Cardiac muscle cell (in vitro differentiated cells and primary cell): Measurements from ENCODE around the gene ZAP70. TPM values are rescaled to one million over a fixed set of nuclear protein-coding genes. Genes with fewer than 3 reads are reported as not detected.

Experiments
- DNase-seq, 2 donors: peaks; one replicate each; pipeline versions ENCODE4 v3.0.0 to v3.0.0-alpha.2; 2010 to 2017; ENCODE audit warnings: low read depth in 1 of 2, low spot score in 1 of 2
- H3K27ac ChIP-seq: fragments of 200-600 bp; sonication (generic); 2 replicates; pipeline ENCODE4 v1.5.1; 2016
- H3K27me3 ChIP-seq: fragments of 200-600 bp; sonication (generic); 2 replicates; pipeline ENCODE4 v1.6.0; 2016; ENCODE audit warnings: control low read depth
- H3K36me3 ChIP-seq: fragments of 200-600 bp; sonication (generic); 2 replicates; pipeline ENCODE4 v1.5.1; 2016; ENCODE audit warnings: control low read depth
- H3K4me1 ChIP-seq: fragments of 200-600 bp; sonication (generic); 2 replicates; pipeline ENCODE4 v1.8.1; 2017; ENCODE audit warnings: low read depth, mild to moderate bottlenecking, mixed run types
- H3K4me3 ChIP-seq: fragments of 200-600 bp; sonication (generic); 2 replicates; pipeline ENCODE4 v1.5.1; 2016; ENCODE audit warnings: mild to moderate bottlenecking
- H3K9me3 ChIP-seq: fragments of 200-600 bp; sonication (generic); 2 replicates; pipeline ENCODE4 v1.5.1; 2017; ENCODE audit warnings: low read depth, mild to moderate bottlenecking, control low read depth
- CTCF ChIP-seq: IDR thresholded peaks from 2 replicates; pipeline ENCODE4 v1.5.1; 2012; ENCODE audit warnings: low read depth, mild to moderate bottlenecking, low read length
- polyA plus RNA-seq: library from polyadenylated mRNA; unstranded; fragments of >200 nt; fragmentation: Nextera tagmentation; extraction: Ambion mirVana; gene quantifications from 2 replicates; pipeline ENCODE4 v1.2.1, GENCODE V29; 2016
- total RNA-seq: library from RNA; depleted of rRNA; stranded (reverse); fragments of >200 nt; gene quantifications from 2 replicates; pipeline ENCODE4 v1.2.3, GENCODE V29; 2016

ZAP70 gene
- total and polyA plus RNA-seq, 2 experiments from 2014 or later, result 3.5 to 7.3 TPM

DNA sequence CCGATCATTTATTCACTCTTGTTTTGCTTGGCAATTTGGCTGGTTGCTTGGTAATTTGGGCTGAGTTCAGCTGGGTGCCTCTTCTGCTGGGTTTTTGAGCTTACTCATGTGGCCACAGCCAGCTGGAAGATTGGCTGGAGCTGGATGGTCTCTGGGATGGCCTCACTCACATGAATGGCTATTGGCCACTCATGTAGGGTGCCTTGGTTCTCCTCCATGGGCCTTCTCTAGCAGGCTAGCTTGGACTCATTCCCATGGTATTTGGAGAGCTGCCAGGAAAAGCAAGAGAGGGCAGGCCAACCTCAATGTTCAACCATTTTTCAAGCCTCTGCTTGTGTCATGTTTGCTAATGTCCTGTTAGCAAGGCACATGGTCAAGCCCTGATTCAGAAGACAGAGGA lies 16.9 kb downstream of the ZAP70 start:
- DNase-seq, result peak in 1 of 2 donors; percentile 25
- no peaks in the 10 kb centered on the region for H3K27me3 ChIP-seq

GRCh38 chr2:97731274-97732020 lies 18.1 kb downstream of the ZAP70 start:
- H3K4me1 ChIP-seq, result peaks cover 13% of the 10 kb centered on the region
- H3K9me3 ChIP-seq, result no peaks in the 10 kb centered on the region
- H3K27me3 ChIP-seq, result no peaks in the 10 kb centered on the region
- no peak overlapping the region for H3K4me3 ChIP-seq
- DNase-seq, result no peak
- TF ChIP-seq CTCF, result no peak
- H3K27ac ChIP-seq, result no peak overlapping the region
- no peaks in the 10 kb centered on the region for H3K36me3 ChIP-seq

More for the DNA sequence above, 16.9 kb downstream of the ZAP70 start:
- H3K4me3 ChIP-seq, result no peak overlapping the region
- H3K4me1 ChIP-seq, result peaks cover 13% of the 10 kb centered on the region
- no peak overlapping the region for H3K27ac ChIP-seq
- H3K36me3 ChIP-seq, result no peaks in the 10 kb centered on the region
- no peak for TF ChIP-seq CTCF
- no peaks in the 10 kb centered on the region for H3K9me3 ChIP-seq

DNA sequence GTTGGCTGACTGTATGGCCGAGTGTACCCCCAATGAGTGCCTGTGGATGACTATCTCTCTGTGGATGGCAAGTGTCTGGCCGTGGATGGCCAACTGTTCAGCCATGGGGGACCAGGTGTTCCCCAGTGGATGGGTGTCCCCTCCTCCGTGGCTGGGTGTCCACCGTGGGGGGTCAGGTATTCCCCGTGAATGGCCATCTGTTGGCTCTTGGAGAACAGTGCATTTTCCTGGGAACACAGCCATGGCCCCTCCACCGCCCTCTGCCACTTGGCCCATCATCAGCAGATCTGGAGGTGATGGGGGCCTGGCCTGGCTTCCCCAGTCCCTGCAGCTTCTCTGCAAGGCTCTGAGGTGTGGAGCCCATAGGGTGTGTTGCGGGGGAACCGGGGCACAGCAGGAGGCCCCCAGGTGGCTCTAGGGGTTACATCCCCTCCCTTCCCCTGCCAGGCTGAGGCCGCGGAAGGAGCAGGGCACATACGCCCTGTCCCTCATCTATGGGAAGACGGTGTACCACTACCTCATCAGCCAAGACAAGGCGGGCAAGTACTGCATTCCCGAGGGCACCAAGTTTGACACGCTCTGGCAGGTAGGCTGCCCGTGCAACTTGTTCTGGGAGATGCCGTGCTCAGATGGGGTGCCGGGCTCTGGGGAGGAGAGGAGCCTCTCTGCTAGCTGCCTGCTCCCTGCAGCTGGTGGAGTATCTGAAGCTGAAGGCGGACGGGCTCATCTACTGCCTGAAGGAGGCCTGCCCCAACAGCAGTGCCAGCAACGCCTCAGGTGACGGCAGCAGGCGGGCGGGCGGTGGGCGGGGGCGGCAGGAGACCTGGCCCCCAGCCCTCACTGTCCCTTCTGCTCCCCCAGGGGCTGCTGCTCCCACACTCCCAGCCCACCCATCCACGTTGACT lies 19.3 kb downstream of the ZAP70 start:
- H3K27ac ChIP-seq, result no peak overlapping the region
- H3K4me1 ChIP-seq, result peaks cover 10% of the 10 kb centered on the region
- no peaks in the 10 kb centered on the region for H3K9me3 ChIP-seq
- no peak for TF ChIP-seq CTCF
- no peak overlapping the region for H3K4me3 ChIP-seq
- no peak for DNase-seq
- no peaks in the 10 kb centered on the region for H3K36me3 ChIP-seq
- no peaks in the 10 kb centered on the region for H3K27me3 ChIP-seq

- H3K27me3 ChIP-seq, result no peaks in the 10 kb centered on the region
- no peak overlapping the region for H3K4me3 ChIP-seq
- no peak overlapping the region for H3K27ac ChIP-seq
- no peaks in the 10 kb centered on the region for H3K36me3 ChIP-seq
- no peak for TF ChIP-seq CTCF
- no peak for DNase-seq
- H3K9me3 ChIP-seq, result no peaks in the 10 kb centered on the region
- H3K4me1 ChIP-seq, result peaks cover 2% of the 10 kb centered on the region
Observed at GRCh38 chr2:97733341-97734035, 20.1 kb downstream of the ZAP70 start.
